Keratinocyte (primary cell): ENCODE measurements around the gene GNB1. TPM values are rescaled to one million over a fixed set of nuclear protein-coding genes. Genes with fewer than 3 reads are reported as not detected.

Experiments
- DNase-seq: peaks from one replicate; pipeline ENCODE4 v3.0.0-alpha.2; 2011; ENCODE audit warnings: low read depth, missing footprints, low spot score
- FAIRE-seq: peaks from 2 replicates; lab custom pipeline; 2011; peaks lifted over from hg19 to GRCh38; lab: Jason Lieb, UNC
- H2AFZ ChIP-seq: 2 replicates; pipeline ENCODE4 v1.6.0; 2012; ENCODE audit warnings: low read length, control low read depth, inconsistent platforms; ENCODE audit not compliant: control insufficient read depth
- H3K27ac ChIP-seq: 2 replicates; pipeline ENCODE4 v1.5.1; 2011; ENCODE audit warnings: low read length; ENCODE audit not compliant: control insufficient read depth, insufficient read depth
- H3K27me3 ChIP-seq: 3 replicates; pipeline ENCODE4 v1.6.0; 2011; ENCODE audit warnings: low read length; ENCODE audit not compliant: control insufficient read depth, insufficient read depth; ENCODE audit errors: extremely low read depth
- H3K36me3 ChIP-seq, 2 experiments: 2 replicates in 1 of 2; 3 replicates in 1 of 2; pipeline ENCODE4 v1.5.1; 2011; ENCODE audit warnings: low read length in 2 of 2, mild to moderate bottlenecking in 1 of 2; ENCODE audit not compliant: control insufficient read depth in 2 of 2, insufficient read depth in 2 of 2; ENCODE audit errors: extremely low read depth in 1 of 2
- H3K4me1 ChIP-seq: 3 replicates; pipeline ENCODE4 v1.5.1; 2011; ENCODE audit warnings: low read length; ENCODE audit not compliant: control insufficient read depth, insufficient read depth; ENCODE audit errors: extremely low read depth
- H3K4me2 ChIP-seq: 3 replicates; pipeline ENCODE4 v1.6.0; 2011; ENCODE audit warnings: low read depth, low read length; ENCODE audit not compliant: control insufficient read depth, insufficient read depth; ENCODE audit errors: extremely low read depth
- H3K4me3 ChIP-seq, 3 experiments: fragments of 200-600 bp in 1 of 3; sonication (generic) in 1 of 3; 2 replicates in 2 of 3; 3 replicates in 1 of 3; pipeline ENCODE4 v1.5.1; 2011 to 2016; ENCODE audit warnings: low read length in 3 of 3, mild to moderate bottlenecking in 3 of 3, control low read depth in 2 of 3, inconsistent platforms in 1 of 3, low read depth in 1 of 3, mixed read lengths in 1 of 3, mixed run types in 1 of 3, moderate library complexity in 1 of 3; ENCODE audit not compliant: control insufficient read depth in 2 of 3, insufficient read depth in 2 of 3; ENCODE audit errors: extremely low read depth in 1 of 3
- H3K79me2 ChIP-seq: 2 replicates; pipeline ENCODE4 v1.6.0; 2012; ENCODE audit warnings: low read length; ENCODE audit not compliant: control insufficient read depth, insufficient read depth
- H3K9ac ChIP-seq: 3 replicates; pipeline ENCODE4 v1.6.0; 2011; ENCODE audit warnings: low read length; ENCODE audit not compliant: control insufficient read depth, insufficient read depth; ENCODE audit errors: extremely low read depth
- H3K9me1 ChIP-seq: 3 replicates; pipeline ENCODE4 v1.6.0; 2011; ENCODE audit warnings: low read length; ENCODE audit not compliant: control insufficient read depth, insufficient read depth; ENCODE audit errors: extremely low read depth
- H3K9me3 ChIP-seq: 2 replicates; pipeline ENCODE4 v1.5.1; 2012; ENCODE audit warnings: low read depth, low read length; ENCODE audit not compliant: control insufficient read depth
- H4K20me1 ChIP-seq: 3 replicates; pipeline ENCODE4 v1.6.0; 2011; ENCODE audit warnings: low read length; ENCODE audit not compliant: control insufficient read depth, insufficient read depth; ENCODE audit errors: extremely low read depth
- EZH2 ChIP-seq: IDR thresholded peaks from one replicate; pipeline ENCODE4 v1.6.1; 2012; ENCODE audit warnings: inconsistent platforms, mild to moderate bottlenecking, low read length, moderate library complexity
- dilution Hi-C: fragments of 300-500 bp; cut with MboI; formaldehyde crosslinking; loops from one replicate; pipeline ENCODE4 v1.7.0; 2020; ENCODE audit warnings: low sequenced_read_pairs; ENCODE audit not compliant: extremely low pct_ligation_motif_present
- polyA plus RNA-seq, 5 experiments: library from polyadenylated mRNA; depleted of rRNA in 3 of 5; stranded (reverse) in 3 of 5; stranded (forward) in 1 of 5; unstranded in 1 of 5; fragments of >200 nt; gene quantifications; 1 replicate in 1 of 5; 2 replicates in 3 of 5; 3 replicates in 1 of 5; pipeline versions ENCODE4 v1.2.1 to v1.2.3, GENCODE V29; 2011 to 2012; ENCODE audit warnings: missing spikeins in 2 of 5, low read depth in 1 of 5, low replicate concordance in 1 of 5
- TF ChIP-seq, protein P1 (sequence below), 3 experiments: IDR thresholded peaks in 1 of 3; conservative IDR thresholded peaks in 1 of 3; optimal IDR thresholded peaks in 1 of 3; 2 replicates in 2 of 3; 3 replicates in 1 of 3; pipeline versions ENCODE3 to v1.5.1; 2011; ENCODE audit warnings: low read length in 3 of 3, mild to moderate bottlenecking in 3 of 3, moderate library complexity in 2 of 3, control low read depth in 1 of 3, inconsistent platforms in 1 of 3; ENCODE audit not compliant: insufficient read depth in 2 of 3; ENCODE audit errors: extremely low read depth in 1 of 3

GNB1 gene
- polyA plus RNA-seq, 1 donor (not counting 4 experiments of a cell fraction or from before 2014, with no cell fraction given): 364 TPM

DNA sequence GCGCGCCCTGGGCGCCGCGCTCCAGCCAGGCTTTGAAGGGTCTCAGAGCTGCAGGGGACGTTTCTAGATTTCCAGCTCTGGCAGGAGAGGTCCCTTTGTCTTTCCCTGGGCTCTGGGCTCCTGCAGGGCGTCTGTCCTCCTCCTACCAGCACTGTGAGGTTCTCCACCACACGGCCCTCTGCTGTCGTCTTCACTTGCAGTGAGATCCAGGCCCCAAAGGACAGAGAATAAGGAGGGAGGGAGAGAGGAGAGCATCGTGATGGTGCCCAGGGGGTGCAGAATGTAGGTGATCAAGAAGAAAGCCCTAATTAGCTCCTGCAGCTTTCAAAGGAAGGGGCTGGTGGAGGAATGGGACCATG, 4.2 kb upstream of the GNB1 start:
- H3K27ac ChIP-seq: no peak overlapping the region
- TF ChIP-seq, protein P1, sequence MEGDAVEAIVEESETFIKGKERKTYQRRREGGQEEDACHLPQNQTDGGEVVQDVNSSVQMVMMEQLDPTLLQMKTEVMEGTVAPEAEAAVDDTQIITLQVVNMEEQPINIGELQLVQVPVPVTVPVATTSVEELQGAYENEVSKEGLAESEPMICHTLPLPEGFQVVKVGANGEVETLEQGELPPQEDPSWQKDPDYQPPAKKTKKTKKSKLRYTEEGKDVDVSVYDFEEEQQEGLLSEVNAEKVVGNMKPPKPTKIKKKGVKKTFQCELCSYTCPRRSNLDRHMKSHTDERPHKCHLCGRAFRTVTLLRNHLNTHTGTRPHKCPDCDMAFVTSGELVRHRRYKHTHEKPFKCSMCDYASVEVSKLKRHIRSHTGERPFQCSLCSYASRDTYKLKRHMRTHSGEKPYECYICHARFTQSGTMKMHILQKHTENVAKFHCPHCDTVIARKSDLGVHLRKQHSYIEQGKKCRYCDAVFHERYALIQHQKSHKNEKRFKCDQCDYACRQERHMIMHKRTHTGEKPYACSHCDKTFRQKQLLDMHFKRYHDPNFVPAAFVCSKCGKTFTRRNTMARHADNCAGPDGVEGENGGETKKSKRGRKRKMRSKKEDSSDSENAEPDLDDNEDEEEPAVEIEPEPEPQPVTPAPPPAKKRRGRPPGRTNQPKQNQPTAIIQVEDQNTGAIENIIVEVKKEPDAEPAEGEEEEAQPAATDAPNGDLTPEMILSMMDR (optimal IDR thresholded peaks at IDR 0.05 in 1 of 3, IDR thresholded peaks at IDR 0.05 in 1 of 3, conservative IDR thresholded peaks at IDR 0.05 in 1 of 3; ENCODE audit: extremely low read depth in 1 of 3, insufficient read depth in 2 of 3, low read length in 3 of 3): no peak
- no peak for TF ChIP-seq EZH2
- H3K4me2 ChIP-seq: no peak overlapping the region
- peaks cover 5% of the 10 kb centered on the region for H3K27me3 ChIP-seq
- H3K9me1 ChIP-seq: no peaks in the 10 kb centered on the region
- no peaks in the 10 kb centered on the region for H3K36me3 ChIP-seq
- H3K4me3 ChIP-seq: no peak overlapping the region
- dilution Hi-C loops: no loop called here
- peaks cover 20% of the 10 kb centered on the region for H3K4me1 ChIP-seq
- H2AFZ ChIP-seq: no peak overlapping the region
- H4K20me1 ChIP-seq: no peaks in the 10 kb centered on the region
- H3K9ac ChIP-seq: no peak overlapping the region
- DNase-seq: no peak
- H3K9me3 ChIP-seq: no peaks in the 10 kb centered on the region
- FAIRE-seq: no peak
- peaks cover 7% of the 10 kb centered on the region for H3K79me2 ChIP-seq

- Histone ChIP-seq H4K20me1 (peaks cover under 1% of the 10 kb centered on the region), H3K4me3 (no peak overlapping the region), H3K9me3 (no peaks in the 10 kb centered on the region), H2AFZ (no peak overlapping the region), H3K79me2 (peaks cover 12% of the 10 kb centered on the region), H3K4me1 (peaks cover 20% of the 10 kb centered on the region), H3K4me2 (peak overlapping the region; percentile 34), H3K9ac (peak overlapping the region; percentile 13), H3K27ac (no peak overlapping the region), H3K36me3 (no peaks in the 10 kb centered on the region), H3K9me1 (no peaks in the 10 kb centered on the region), H3K27me3 (peaks cover 5% of the 10 kb centered on the region)
- dilution Hi-C loops: no loop called here
- DNase-seq (no peak), FAIRE-seq (no peak)
- no peak for TF ChIP-seq EZH2
- TF ChIP-seq, protein P1 (optimal IDR thresholded peaks at IDR 0.05 in 1 of 3, IDR thresholded peaks at IDR 0.05 in 1 of 3, conservative IDR thresholded peaks at IDR 0.05 in 1 of 3; ENCODE audit: extremely low read depth in 1 of 3, insufficient read depth in 2 of 3, low read length in 3 of 3): no peak
Observed at GRCh38 chr1:1894354-1895059, 3.6 kb upstream of the GNB1 start.
